ENCODE data around the gene EDEM2.

DNA sequence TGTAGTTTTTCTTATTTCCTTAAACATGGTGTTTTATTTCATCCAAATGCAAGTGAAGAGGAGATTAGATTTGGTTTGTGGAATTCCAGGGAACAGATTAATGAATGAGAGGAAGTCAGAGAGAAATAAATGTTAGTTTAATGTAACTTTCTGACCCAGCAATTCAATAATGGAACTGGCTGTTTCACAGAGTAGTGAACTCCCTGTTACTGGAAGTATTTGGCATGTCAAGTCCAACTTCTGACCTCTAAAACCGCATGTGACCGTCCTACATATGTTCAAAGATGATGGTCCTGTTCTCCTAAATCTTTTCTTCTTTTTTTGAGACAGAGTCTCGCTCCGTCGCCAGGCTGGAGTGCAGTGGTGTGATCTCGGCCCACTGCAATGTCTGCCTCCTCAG lies 43.4 kb upstream of the EDEM2 start:
- TF ChIP-seq, protein P1, sequence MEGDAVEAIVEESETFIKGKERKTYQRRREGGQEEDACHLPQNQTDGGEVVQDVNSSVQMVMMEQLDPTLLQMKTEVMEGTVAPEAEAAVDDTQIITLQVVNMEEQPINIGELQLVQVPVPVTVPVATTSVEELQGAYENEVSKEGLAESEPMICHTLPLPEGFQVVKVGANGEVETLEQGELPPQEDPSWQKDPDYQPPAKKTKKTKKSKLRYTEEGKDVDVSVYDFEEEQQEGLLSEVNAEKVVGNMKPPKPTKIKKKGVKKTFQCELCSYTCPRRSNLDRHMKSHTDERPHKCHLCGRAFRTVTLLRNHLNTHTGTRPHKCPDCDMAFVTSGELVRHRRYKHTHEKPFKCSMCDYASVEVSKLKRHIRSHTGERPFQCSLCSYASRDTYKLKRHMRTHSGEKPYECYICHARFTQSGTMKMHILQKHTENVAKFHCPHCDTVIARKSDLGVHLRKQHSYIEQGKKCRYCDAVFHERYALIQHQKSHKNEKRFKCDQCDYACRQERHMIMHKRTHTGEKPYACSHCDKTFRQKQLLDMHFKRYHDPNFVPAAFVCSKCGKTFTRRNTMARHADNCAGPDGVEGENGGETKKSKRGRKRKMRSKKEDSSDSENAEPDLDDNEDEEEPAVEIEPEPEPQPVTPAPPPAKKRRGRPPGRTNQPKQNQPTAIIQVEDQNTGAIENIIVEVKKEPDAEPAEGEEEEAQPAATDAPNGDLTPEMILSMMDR (IDR thresholded peaks at IDR 0.05): no peak
- TF ChIP-seq POLR2A (IDR thresholded peaks at IDR 0.05): no peak

All from heart left ventricle (tissue), 13 donors.